ENCODE data around the gene ADH4. TPM values are rescaled to one million over a fixed set of nuclear protein-coding genes. Genes with fewer than 3 reads are reported as not detected.

The ADH4 gene
- total and polyA plus RNA-seq, 2 donors (not counting 3 experiments of a cell fraction or from before 2014, with no cell fraction given), result not detected

- Histone ChIP-seq H3K4me2 (ENCODE audit: insufficient read depth, low read length) (no peak overlapping the region), H3K4me3 (replicated peaks in 1 of 3; ENCODE audit: insufficient read depth in 1 of 3, low read depth in 1 of 3, low read length in 3 of 3) (no peak overlapping the region), H3K36me3 (ENCODE audit: control insufficient read depth in 2 of 2, extremely low read depth in 1 of 2, insufficient read depth in 2 of 2, low read length in 2 of 2) (no peaks in the 10 kb centered on the region), H3K9ac (replicated peaks; ENCODE audit: extremely low read depth, insufficient read depth, low read length) (no peak overlapping the region), H3K27me3 (ENCODE audit: control insufficient read depth in 2 of 2, insufficient read depth in 2 of 2, low read length in 2 of 2) (no peaks in the 10 kb centered on the region), H4K20me1 (replicated peaks; ENCODE audit: control insufficient read depth, extremely low read depth, insufficient read depth, low read length) (no peaks in the 10 kb centered on the region), H3K27ac (ENCODE audit: insufficient read depth, low read depth, low read length) (no peak overlapping the region), H3K9me1 (replicated peaks; ENCODE audit: control insufficient read depth, extremely low read depth, insufficient read depth, low read length) (no peaks in the 10 kb centered on the region), H3K79me2 (ENCODE audit: control insufficient read depth, insufficient read depth, low read length) (no peaks in the 10 kb centered on the region), H3K4me1 (ENCODE audit: control insufficient read depth, extremely low read depth, insufficient read depth, low read length) (no peaks in the 10 kb centered on the region), H3K9me3 (replicated peaks; ENCODE audit: control insufficient read depth, insufficient read depth, low read length) (no peaks in the 10 kb centered on the region), H2AFZ (ENCODE audit: low read depth, low read length) (no peak overlapping the region)
- POLR2A ChIA-PET, result no interaction called here
- CTCF ChIA-PET, result no interaction called here
- DNase-seq (ENCODE audit: low read depth, low spot score) (no peak), FAIRE-seq (no peak)
- BruUV-seq (replicated peaks), result no TSS peak
- intact Hi-C loops (cut with micrococcal nuclease) (no loop called here), dilution Hi-C loops (cut with MboI; ENCODE audit: extremely low pct_ligation_motif_present, low sequenced_read_pairs) (no loop called here)
- TF ChIP-seq POLR2A (IDR thresholded peaks at IDR 0.05; ENCODE audit: low read depth, low read length) (no peak), MYC (IDR thresholded peaks at IDR 0.05; ENCODE audit: low read depth, low read length) (no peak), JUN (IDR thresholded peaks at IDR 0.05; ENCODE audit: borderline replicate concordance, insufficient read depth, insufficient read length, low read depth) (no peak), GATA2 (IDR thresholded peaks at IDR 0.05; ENCODE audit: insufficient read depth, insufficient read length, low read depth, low read length) (no peak), CTCF (IDR thresholded peaks at IDR 0.05; ENCODE audit: extremely low read depth in 1 of 2, insufficient read depth in 1 of 2, low read depth in 1 of 2, low read length in 2 of 2) (no peak), EZH2 (IDR thresholded peaks at IDR 0.05; ENCODE audit: borderline replicate concordance, low read depth, low read length, severe bottlenecking) (no peak), FOS (IDR thresholded peaks at IDR 0.05; ENCODE audit: borderline replicate concordance, insufficient read depth, low read length) (no peak), POLR2AphosphoS5 (IDR thresholded peaks at IDR 0.05; ENCODE audit: insufficient read depth, low read depth, low read length) (no peak), MAX (IDR thresholded peaks at IDR 0.05; ENCODE audit: insufficient read depth, insufficient read length) (no peak)
These were observed 35.5 kb upstream of the ADH4 start for GRCh38 chr4:99179626-99180025.
